Measurements from ENCODE around the gene LMNTD2. TPM values are rescaled to one million over a fixed set of nuclear protein-coding genes. Genes with fewer than 3 reads are reported as not detected.

The LMNTD2 gene
- polyA plus RNA-seq, 2 of the 4 experiments (the other 2 are of a cell fraction), result 2.2 to 3.5 TPM

DNA sequence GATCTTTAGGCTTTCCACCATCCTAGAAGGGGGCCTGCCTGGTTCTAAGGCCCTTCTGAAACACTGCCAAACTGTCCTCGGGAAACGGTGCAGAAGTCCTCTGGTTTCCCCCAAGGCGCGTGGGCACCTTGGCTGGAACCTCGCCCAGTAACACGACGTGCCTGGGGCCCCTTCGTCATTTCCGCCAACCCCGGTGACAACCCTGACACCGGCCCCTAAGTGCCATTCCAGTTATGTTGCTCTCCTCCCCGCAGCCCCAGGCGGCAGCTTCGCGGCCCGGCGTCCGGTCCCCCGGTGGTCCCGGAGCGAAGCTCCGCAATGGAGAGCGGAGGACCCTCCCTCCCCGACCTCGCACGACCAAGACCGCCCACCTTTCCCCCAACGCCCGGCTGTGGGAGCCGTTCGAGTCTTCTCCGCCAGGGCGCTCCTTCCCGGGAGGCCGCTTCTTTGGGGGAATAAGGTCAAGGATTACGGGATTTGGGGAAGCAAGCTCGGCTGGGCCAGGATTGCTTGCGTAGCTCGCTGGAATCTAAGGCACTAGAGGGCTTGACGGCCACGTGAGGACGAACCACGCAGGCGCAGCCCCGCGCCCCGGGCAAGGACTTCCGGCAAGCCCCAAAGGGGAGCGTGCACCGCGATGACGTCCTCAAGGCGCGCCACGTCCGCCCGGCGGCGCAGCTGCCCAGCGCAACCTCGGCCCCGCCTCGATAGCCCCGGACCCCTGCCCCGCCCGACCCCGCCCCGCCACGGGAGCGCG is 54.1 kb downstream of the LMNTD2 start (continued):
- TF ChIP-seq REST (IDR thresholded peaks at IDR 0.05) (no peak), ELK1 (IDR thresholded peaks at IDR 0.05; ENCODE audit: low read depth, low read length) (0 out of 2 replicates have a peak, but pooled peaks have one; percentile 17)
- TF ChIP-seq, protein P1, sequence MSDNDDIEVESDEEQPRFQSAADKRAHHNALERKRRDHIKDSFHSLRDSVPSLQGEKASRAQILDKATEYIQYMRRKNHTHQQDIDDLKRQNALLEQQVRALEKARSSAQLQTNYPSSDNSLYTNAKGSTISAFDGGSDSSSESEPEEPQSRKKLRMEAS (IDR thresholded peaks at IDR 0.05), result peak; percentile 94

- peak overlapping the region; percentile 97; a peak in 4 of 6 replicates for H3K27ac ChIP-seq
- TF ChIP-seq PBX3 (IDR thresholded peaks at IDR 0.05) (no peak), POLR2AphosphoS2 (conservative IDR thresholded peaks at IDR 0.05; ENCODE audit: low read length) (no peak), HOXB13 (CRISPR knock-in tag; IDR thresholded peaks at IDR 0.05; ENCODE audit: low read depth) (no peak), KDM1A (IDR thresholded peaks at IDR 0.05; ENCODE audit: low read depth) (no peak), SREBF2 (IDR thresholded peaks at IDR 0.05) (no peak), EHF (CRISPR knock-in tag; IDR thresholded peaks at IDR 0.05) (no peak), ESRRA (IDR thresholded peaks at IDR 0.05; ENCODE audit: borderline replicate concordance, low read length) (no peak)
- TF ChIP-seq, protein P2, sequence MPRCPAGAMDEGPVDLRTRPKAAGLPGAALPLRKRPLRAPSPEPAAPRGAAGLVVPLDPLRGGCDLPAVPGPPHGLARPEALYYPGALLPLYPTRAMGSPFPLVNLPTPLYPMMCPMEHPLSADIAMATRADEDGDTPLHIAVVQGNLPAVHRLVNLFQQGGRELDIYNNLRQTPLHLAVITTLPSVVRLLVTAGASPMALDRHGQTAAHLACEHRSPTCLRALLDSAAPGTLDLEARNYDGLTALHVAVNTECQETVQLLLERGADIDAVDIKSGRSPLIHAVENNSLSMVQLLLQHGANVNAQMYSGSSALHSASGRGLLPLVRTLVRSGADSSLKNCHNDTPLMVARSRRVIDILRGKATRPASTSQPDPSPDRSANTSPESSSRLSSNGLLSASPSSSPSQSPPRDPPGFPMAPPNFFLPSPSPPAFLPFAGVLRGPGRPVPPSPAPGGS (IDR thresholded peaks at IDR 0.05), result no peak
- H3K9me3 ChIP-seq, result no peaks in the 10 kb centered on the region
- peak overlapping the region; percentile 83; the same call in 2 of the 3 replicates for H3K4me3 ChIP-seq
- WGBS (ENCODE audit: missing lambda C conversion rate), result 88% methylated on average over 7 of the region's 7 CpGs
- ATAC-seq (no peak), FAIRE-seq (no peak), DNase-seq (ENCODE audit: low read depth in 1 of 2, low spot score in 1 of 2) (no peak)
- CTCF ChIA-PET, result interaction anchor here (1.1 to 7.4 kb wide), 2 partner anchors 13 to 57 kb away, joined by 3 to 55 read pairs; no protein-coding TSS in a partner anchor
- peaks cover 15% of the 10 kb centered on the region; the same call in 2 of the 3 replicates for H3K4me1 ChIP-seq
- peak overlapping the region; percentile 88 for H3K4me2 ChIP-seq
- POLR2A ChIA-PET, result no interaction called here
These were observed 55.6 kb downstream of the LMNTD2 start for GRCh38 chr11:504994-505344.

Small RNA genes lying within 50 kb of the gene (small RNA-seq; reads per million reads assigned to genes)
- 5.8 to 376 (median 242) reads per million in 6 experiments for gene MIR210

Other genes starting within 250 kb of the LMNTD2 start
- 1.7 and 2.4 TPM in 2 replicates for gene IFITM1, start 246.7 kb downstream of the LMNTD2 start, polyA plus RNA-seq (2011; rRNA removed)
- 0.14 to 0.16 TPM in 2 of 3 replicates, not detected in the other for gene IFITM1, start 246.7 kb downstream of the LMNTD2 start, polyA plus RNA-seq (2017; fragmentation: RNase III; extraction: RNeasy Plus Mini Kit Qiagen cat#74134 plus additional on column Dnase treatment)
- 8.6 and 10.8 TPM in 2 replicates for gene IFITM3, start 239.9 kb downstream of the LMNTD2 start, polyA plus RNA-seq (2011; rRNA removed)
- 8.3 to 13.5 TPM (median 11.3 TPM) in 3 replicates for gene IFITM3, start 239.9 kb downstream of the LMNTD2 start, polyA plus RNA-seq (2017; fragmentation: RNase III; extraction: RNeasy Plus Mini Kit Qiagen cat#74134 plus additional on column Dnase treatment)
- gene B4GALNT4, start 191.2 kb downstream of the LMNTD2 start, polyA plus RNA-seq (2011; rRNA removed), result 5.1 and 5.3 TPM in 2 replicates
- 20.4 to 28.0 TPM (median 27.5 TPM) in 3 replicates for gene B4GALNT4, start 191.2 kb downstream of the LMNTD2 start, polyA plus RNA-seq (2017; fragmentation: RNase III; extraction: RNeasy Plus Mini Kit Qiagen cat#74134 plus additional on column Dnase treatment)
- gene PKP3, start 166.5 kb downstream of the LMNTD2 start, polyA plus RNA-seq (2011; rRNA removed), result 12.1 and 13.9 TPM in 2 replicates
- 22.3 to 25.9 TPM (median 23.4 TPM) in 3 replicates for gene PKP3, start 166.5 kb downstream of the LMNTD2 start, polyA plus RNA-seq (2017; fragmentation: RNase III; extraction: RNeasy Plus Mini Kit Qiagen cat#74134 plus additional on column Dnase treatment)
- 27.7 and 27.8 TPM in 2 replicates for gene SIGIRR, start 145.7 kb downstream of the LMNTD2 start, polyA plus RNA-seq (2011; rRNA removed)
- gene SIGIRR, start 145.7 kb downstream of the LMNTD2 start, polyA plus RNA-seq (2017; fragmentation: RNase III; extraction: RNeasy Plus Mini Kit Qiagen cat#74134 plus additional on column Dnase treatment), result 56.6 to 66.4 TPM (median 58.6 TPM) in 3 replicates
- 0.66 and 0.70 TPM in 2 replicates for gene ANO9, start 118.7 kb downstream of the LMNTD2 start, polyA plus RNA-seq (2011; rRNA removed)
- gene ANO9, start 118.7 kb downstream of the LMNTD2 start, polyA plus RNA-seq (2017; fragmentation: RNase III; extraction: RNeasy Plus Mini Kit Qiagen cat#74134 plus additional on column Dnase treatment), result 0.50 to 0.55 TPM (median 0.51 TPM) in 3 replicates
- 23.4 and 28.9 TPM in 2 replicates for gene PTDSS2, start 110.5 kb downstream of the LMNTD2 start, polyA plus RNA-seq (2011; rRNA removed)
- gene PTDSS2, start 110.5 kb downstream of the LMNTD2 start, polyA plus RNA-seq (2017; fragmentation: RNase III; extraction: RNeasy Plus Mini Kit Qiagen cat#74134 plus additional on column Dnase treatment), result 34.3 to 39.4 TPM (median 38.9 TPM) in 3 replicates
- gene RNH1, start 53.5 kb downstream of the LMNTD2 start, polyA plus RNA-seq (2011; rRNA removed), result 85.8 and 108 TPM in 2 replicates
- 131 to 135 TPM (median 135 TPM) in 3 replicates for gene RNH1, start 53.5 kb downstream of the LMNTD2 start, polyA plus RNA-seq (2017; fragmentation: RNase III; extraction: RNeasy Plus Mini Kit Qiagen cat#74134 plus additional on column Dnase treatment)
- gene HRAS, start 25.2 kb downstream of the LMNTD2 start, polyA plus RNA-seq (2011; rRNA removed), result 56.3 and 63.3 TPM in 2 replicates
- gene HRAS, start 25.2 kb downstream of the LMNTD2 start, polyA plus RNA-seq (2017; fragmentation: RNase III; extraction: RNeasy Plus Mini Kit Qiagen cat#74134 plus additional on column Dnase treatment), result 86.9 to 96.3 TPM (median 88.2 TPM) in 3 replicates
- 0.30 and 0.32 TPM in 2 replicates for gene LRRC56, start 23.2 kb downstream of the LMNTD2 start, polyA plus RNA-seq (2011; rRNA removed)
- 0.47 to 1.1 TPM (median 1.0 TPM) in 3 replicates for gene LRRC56, start 23.2 kb downstream of the LMNTD2 start, polyA plus RNA-seq (2017; fragmentation: RNase III; extraction: RNeasy Plus Mini Kit Qiagen cat#74134 plus additional on column Dnase treatment)
- gene RASSF7, start 232 bp upstream of the LMNTD2 start, polyA plus RNA-seq (2011; rRNA removed), result 18.4 and 19.0 TPM in 2 replicates
- 27.7 to 30.7 TPM (median 30.5 TPM) in 3 replicates for gene RASSF7, start 232 bp upstream of the LMNTD2 start, polyA plus RNA-seq (2017; fragmentation: RNase III; extraction: RNeasy Plus Mini Kit Qiagen cat#74134 plus additional on column Dnase treatment)
- 8.6 and 10.8 TPM in 2 replicates for gene PHRF1, start 15.7 kb upstream of the LMNTD2 start, polyA plus RNA-seq (2011; rRNA removed)
- 23.0 to 25.3 TPM (median 23.7 TPM) in 3 replicates for gene PHRF1, start 15.7 kb upstream of the LMNTD2 start, polyA plus RNA-seq (2017; fragmentation: RNase III; extraction: RNeasy Plus Mini Kit Qiagen cat#74134 plus additional on column Dnase treatment)
- 2.0 TPM in 2 replicates for gene IRF7, start 55.2 kb upstream of the LMNTD2 start, polyA plus RNA-seq (2011; rRNA removed)
- 3.1 to 3.8 TPM (median 3.4 TPM) in 3 replicates for gene IRF7, start 55.2 kb upstream of the LMNTD2 start, polyA plus RNA-seq (2017; fragmentation: RNase III; extraction: RNeasy Plus Mini Kit Qiagen cat#74134 plus additional on column Dnase treatment)
- 0.12 and 0.26 TPM in 2 replicates for gene CDHR5, start 64.2 kb upstream of the LMNTD2 start, polyA plus RNA-seq (2011; rRNA removed)
- 0.07 to 0.08 TPM (median 0.07 TPM) in 3 replicates for gene CDHR5, start 64.2 kb upstream of the LMNTD2 start, polyA plus RNA-seq (2017; fragmentation: RNase III; extraction: RNeasy Plus Mini Kit Qiagen cat#74134 plus additional on column Dnase treatment)
- not detected in 2 replicates for gene SCT, start 66.4 kb upstream of the LMNTD2 start, polyA plus RNA-seq (2011; rRNA removed)
- gene SCT, start 66.4 kb upstream of the LMNTD2 start, polyA plus RNA-seq (2017; fragmentation: RNase III; extraction: RNeasy Plus Mini Kit Qiagen cat#74134 plus additional on column Dnase treatment), result not detected in 3 replicates
- gene DRD4, start 76.5 kb upstream of the LMNTD2 start, polyA plus RNA-seq (2011; rRNA removed), result not detected in 2 replicates
- 0.07 to 0.17 TPM in 2 of 3 replicates, not detected in the other for gene DRD4, start 76.5 kb upstream of the LMNTD2 start, polyA plus RNA-seq (2017; fragmentation: RNase III; extraction: RNeasy Plus Mini Kit Qiagen cat#74134 plus additional on column Dnase treatment)
- 16.0 and 17.3 TPM in 2 replicates for gene DEAF1, start 134.5 kb upstream of the LMNTD2 start, polyA plus RNA-seq (2011; rRNA removed)
- 23.5 to 25.8 TPM (median 24.0 TPM) in 3 replicates for gene DEAF1, start 134.5 kb upstream of the LMNTD2 start, polyA plus RNA-seq (2017; fragmentation: RNase III; extraction: RNeasy Plus Mini Kit Qiagen cat#74134 plus additional on column Dnase treatment)
- gene TMEM80, start 135.1 kb upstream of the LMNTD2 start, polyA plus RNA-seq (2011; rRNA removed), result 15.1 and 15.2 TPM in 2 replicates
- gene TMEM80, start 135.1 kb upstream of the LMNTD2 start, polyA plus RNA-seq (2017; fragmentation: RNase III; extraction: RNeasy Plus Mini Kit Qiagen cat#74134 plus additional on column Dnase treatment), result 10.2 to 11.2 TPM (median 10.8 TPM) in 3 replicates
- gene EPS8L2, start 145.5 kb upstream of the LMNTD2 start, polyA plus RNA-seq (2011; rRNA removed), result 60.7 and 69.9 TPM in 2 replicates
- gene EPS8L2, start 145.5 kb upstream of the LMNTD2 start, polyA plus RNA-seq (2017; fragmentation: RNase III; extraction: RNeasy Plus Mini Kit Qiagen cat#74134 plus additional on column Dnase treatment), result 144 to 163 TPM (median 154 TPM) in 3 replicates
- 287 and 296 TPM in 2 replicates for gene TALDO1, start 186.7 kb upstream of the LMNTD2 start, polyA plus RNA-seq (2011; rRNA removed)
- gene TALDO1, start 186.7 kb upstream of the LMNTD2 start, polyA plus RNA-seq (2017; fragmentation: RNase III; extraction: RNeasy Plus Mini Kit Qiagen cat#74134 plus additional on column Dnase treatment), result 386 to 392 TPM (median 391 TPM) in 3 replicates
- 14.5 and 16.8 TPM in 2 replicates for gene GATD1, start 216.7 kb upstream of the LMNTD2 start, polyA plus RNA-seq (2011; rRNA removed)
- gene GATD1, start 216.7 kb upstream of the LMNTD2 start, polyA plus RNA-seq (2017; fragmentation: RNase III; extraction: RNeasy Plus Mini Kit Qiagen cat#74134 plus additional on column Dnase treatment), result 41.9 to 43.5 TPM (median 43.1 TPM) in 3 replicates
- gene CEND1, start 229.4 kb upstream of the LMNTD2 start, polyA plus RNA-seq (2011; rRNA removed), result not detected in 2 replicates
- 1.0 to 1.3 TPM (median 1.0 TPM) in 3 replicates for gene CEND1, start 229.4 kb upstream of the LMNTD2 start, polyA plus RNA-seq (2017; fragmentation: RNase III; extraction: RNeasy Plus Mini Kit Qiagen cat#74134 plus additional on column Dnase treatment)
- 11.6 and 13.5 TPM in 2 replicates for gene SLC25A22, start 237.5 kb upstream of the LMNTD2 start, polyA plus RNA-seq (2011; rRNA removed)
- gene SLC25A22, start 237.5 kb upstream of the LMNTD2 start, polyA plus RNA-seq (2017; fragmentation: RNase III; extraction: RNeasy Plus Mini Kit Qiagen cat#74134 plus additional on column Dnase treatment), result 18.7 to 21.8 TPM (median 19.5 TPM) in 3 replicates
- 6.3 and 6.5 TPM in 2 replicates for gene PIDD1, start 244.5 kb upstream of the LMNTD2 start, polyA plus RNA-seq (2011; rRNA removed)
- 15.7 to 19.0 TPM (median 18.9 TPM) in 3 replicates for gene PIDD1, start 244.5 kb upstream of the LMNTD2 start, polyA plus RNA-seq (2017; fragmentation: RNase III; extraction: RNeasy Plus Mini Kit Qiagen cat#74134 plus additional on column Dnase treatment)
- 1,346 and 1,493 TPM in 2 replicates for gene RPLP2, start 249.2 kb upstream of the LMNTD2 start, polyA plus RNA-seq (2011; rRNA removed)
- gene RPLP2, start 249.2 kb upstream of the LMNTD2 start, polyA plus RNA-seq (2017; fragmentation: RNase III; extraction: RNeasy Plus Mini Kit Qiagen cat#74134 plus additional on column Dnase treatment), result 2,443 to 2,621 TPM (median 2,508 TPM) in 3 replicates